GM21723 (cell line): Measurements from ENCODE around the gene PTPN3.

ENCODE experiments used
- ATAC-seq: cut with Tn5 transposase; IDR thresholded peaks from one replicate; pipeline ENCODE4 v1.9.1; 2021; ENCODE audit warnings: mild to moderate bottlenecking, moderate library complexity; ENCODE audit not compliant: unreplicated experiment

PTPN3 gene

GRCh38 chr9:109506097-109506712 is 8.1 kb upstream of the PTPN3 start:
- ATAC-seq: no peak

GRCh38 chr9:109504689-109505088 is 6.6 kb upstream of the PTPN3 start:
- ATAC-seq: no peak

GRCh38 chr9:109500421-109500974 is 2.4 kb upstream of the PTPN3 start:
- no peak for ATAC-seq

- no peak for ATAC-seq
Observed at GRCh38 chr9:109499631-109500410, 1.7 kb upstream of the PTPN3 start.

- no peak for ATAC-seq
Observed at GRCh38 chr9:109499093-109499630, 1.1 kb upstream of the PTPN3 start.

- ATAC-seq: no peak
Observed at GRCh38 chr9:109497226-109498153, 617 bp downstream of the PTPN3 start.

- no peak for ATAC-seq
Observed at GRCh38 chr9:109496841-109497225, 1.3 kb downstream of the PTPN3 start.

GRCh38 chr9:109496218-109496617 is 1.9 kb downstream of the PTPN3 start:
- ATAC-seq: no peak

GRCh38 chr9:109493648-109494047 is 4.5 kb downstream of the PTPN3 start:
- no peak for ATAC-seq

- ATAC-seq: no peak
Observed at GRCh38 chr9:109491590-109491989, 6.5 kb downstream of the PTPN3 start.

GRCh38 chr9:109488791-109489492 is 9.2 kb downstream of the PTPN3 start:
- ATAC-seq: no peak

- ATAC-seq: no peak
Observed at GRCh38 chr9:109488351-109488750, 9.8 kb downstream of the PTPN3 start.

GRCh38 chr9:109487247-109487646 is 10.9 kb downstream of the PTPN3 start:
- ATAC-seq: no peak

- no peak for ATAC-seq
Observed at GRCh38 chr9:109483744-109484429, 14.2 kb downstream of the PTPN3 start.

GRCh38 chr9:109482391-109482916 is 15.7 kb downstream of the PTPN3 start:
- no peak for ATAC-seq

GRCh38 chr9:109481856-109482255 is 16.3 kb downstream of the PTPN3 start:
- no peak for ATAC-seq

GRCh38 chr9:109479822-109480221 is 18.3 kb downstream of the PTPN3 start:
- ATAC-seq: no peak

- no peak for ATAC-seq
Observed at GRCh38 chr9:109478665-109479380, 19.3 kb downstream of the PTPN3 start.

- no peak for ATAC-seq
Observed at GRCh38 chr9:109478051-109478563, 20.0 kb downstream of the PTPN3 start.
